Keratinocyte (primary cell): ENCODE data around the gene GPS1. TPM values are rescaled to one million over a fixed set of nuclear protein-coding genes. Genes with fewer than 3 reads are reported as not detected.

Experiments
- DNase-seq: peaks from one replicate; pipeline ENCODE4 v3.0.0-alpha.2; 2011; ENCODE audit warnings: low read depth, missing footprints, low spot score
- FAIRE-seq: peaks from 2 replicates; lab custom pipeline; 2011; peaks lifted over from hg19 to GRCh38; lab: Jason Lieb, UNC
- H2AFZ ChIP-seq: 2 replicates; pipeline ENCODE4 v1.6.0; 2012; ENCODE audit warnings: low read length, control low read depth, inconsistent platforms; ENCODE audit not compliant: control insufficient read depth
- H3K27ac ChIP-seq: 2 replicates; pipeline ENCODE4 v1.5.1; 2011; ENCODE audit warnings: low read length; ENCODE audit not compliant: control insufficient read depth, insufficient read depth
- H3K27me3 ChIP-seq: 3 replicates; pipeline ENCODE4 v1.6.0; 2011; ENCODE audit warnings: low read length; ENCODE audit not compliant: control insufficient read depth, insufficient read depth; ENCODE audit errors: extremely low read depth
- H3K36me3 ChIP-seq, 2 experiments: 2 replicates in 1 of 2; 3 replicates in 1 of 2; pipeline ENCODE4 v1.5.1; 2011; ENCODE audit warnings: low read length in 2 of 2, mild to moderate bottlenecking in 1 of 2; ENCODE audit not compliant: control insufficient read depth in 2 of 2, insufficient read depth in 2 of 2; ENCODE audit errors: extremely low read depth in 1 of 2
- H3K4me1 ChIP-seq: 3 replicates; pipeline ENCODE4 v1.5.1; 2011; ENCODE audit warnings: low read length; ENCODE audit not compliant: control insufficient read depth, insufficient read depth; ENCODE audit errors: extremely low read depth
- H3K4me2 ChIP-seq: 3 replicates; pipeline ENCODE4 v1.6.0; 2011; ENCODE audit warnings: low read depth, low read length; ENCODE audit not compliant: control insufficient read depth, insufficient read depth; ENCODE audit errors: extremely low read depth
- H3K4me3 ChIP-seq, 3 experiments: fragments of 200-600 bp in 1 of 3; sonication (generic) in 1 of 3; 2 replicates in 2 of 3; 3 replicates in 1 of 3; pipeline ENCODE4 v1.5.1; 2011 to 2016; ENCODE audit warnings: low read length in 3 of 3, mild to moderate bottlenecking in 3 of 3, control low read depth in 2 of 3, inconsistent platforms in 1 of 3, low read depth in 1 of 3, mixed read lengths in 1 of 3, mixed run types in 1 of 3, moderate library complexity in 1 of 3; ENCODE audit not compliant: control insufficient read depth in 2 of 3, insufficient read depth in 2 of 3; ENCODE audit errors: extremely low read depth in 1 of 3
- H3K79me2 ChIP-seq: 2 replicates; pipeline ENCODE4 v1.6.0; 2012; ENCODE audit warnings: low read length; ENCODE audit not compliant: control insufficient read depth, insufficient read depth
- H3K9ac ChIP-seq: 3 replicates; pipeline ENCODE4 v1.6.0; 2011; ENCODE audit warnings: low read length; ENCODE audit not compliant: control insufficient read depth, insufficient read depth; ENCODE audit errors: extremely low read depth
- H3K9me1 ChIP-seq: 3 replicates; pipeline ENCODE4 v1.6.0; 2011; ENCODE audit warnings: low read length; ENCODE audit not compliant: control insufficient read depth, insufficient read depth; ENCODE audit errors: extremely low read depth
- H3K9me3 ChIP-seq: 2 replicates; pipeline ENCODE4 v1.5.1; 2012; ENCODE audit warnings: low read depth, low read length; ENCODE audit not compliant: control insufficient read depth
- H4K20me1 ChIP-seq: 3 replicates; pipeline ENCODE4 v1.6.0; 2011; ENCODE audit warnings: low read length; ENCODE audit not compliant: control insufficient read depth, insufficient read depth; ENCODE audit errors: extremely low read depth
- EZH2 ChIP-seq: IDR thresholded peaks from one replicate; pipeline ENCODE4 v1.6.1; 2012; ENCODE audit warnings: inconsistent platforms, mild to moderate bottlenecking, low read length, moderate library complexity
- dilution Hi-C: fragments of 300-500 bp; cut with MboI; formaldehyde crosslinking; loops from one replicate; pipeline ENCODE4 v1.7.0; 2020; ENCODE audit warnings: low sequenced_read_pairs; ENCODE audit not compliant: extremely low pct_ligation_motif_present
- polyA plus RNA-seq, 5 experiments: library from polyadenylated mRNA; depleted of rRNA in 3 of 5; stranded (reverse) in 3 of 5; stranded (forward) in 1 of 5; unstranded in 1 of 5; fragments of >200 nt; gene quantifications; 1 replicate in 1 of 5; 2 replicates in 3 of 5; 3 replicates in 1 of 5; pipeline versions ENCODE4 v1.2.1 to v1.2.3, GENCODE V29; 2011 to 2012; ENCODE audit warnings: missing spikeins in 2 of 5, low read depth in 1 of 5, low replicate concordance in 1 of 5
- TF ChIP-seq, protein P1 (sequence below), 3 experiments: IDR thresholded peaks in 1 of 3; conservative IDR thresholded peaks in 1 of 3; optimal IDR thresholded peaks in 1 of 3; 2 replicates in 2 of 3; 3 replicates in 1 of 3; pipeline versions ENCODE3 to v1.5.1; 2011; ENCODE audit warnings: low read length in 3 of 3, mild to moderate bottlenecking in 3 of 3, moderate library complexity in 2 of 3, control low read depth in 1 of 3, inconsistent platforms in 1 of 3; ENCODE audit not compliant: insufficient read depth in 2 of 3; ENCODE audit errors: extremely low read depth in 1 of 3

The GPS1 gene
- polyA plus RNA-seq, 1 donor (not counting 4 experiments of a cell fraction or from before 2014, with no cell fraction given): 60.4 TPM

DNA sequence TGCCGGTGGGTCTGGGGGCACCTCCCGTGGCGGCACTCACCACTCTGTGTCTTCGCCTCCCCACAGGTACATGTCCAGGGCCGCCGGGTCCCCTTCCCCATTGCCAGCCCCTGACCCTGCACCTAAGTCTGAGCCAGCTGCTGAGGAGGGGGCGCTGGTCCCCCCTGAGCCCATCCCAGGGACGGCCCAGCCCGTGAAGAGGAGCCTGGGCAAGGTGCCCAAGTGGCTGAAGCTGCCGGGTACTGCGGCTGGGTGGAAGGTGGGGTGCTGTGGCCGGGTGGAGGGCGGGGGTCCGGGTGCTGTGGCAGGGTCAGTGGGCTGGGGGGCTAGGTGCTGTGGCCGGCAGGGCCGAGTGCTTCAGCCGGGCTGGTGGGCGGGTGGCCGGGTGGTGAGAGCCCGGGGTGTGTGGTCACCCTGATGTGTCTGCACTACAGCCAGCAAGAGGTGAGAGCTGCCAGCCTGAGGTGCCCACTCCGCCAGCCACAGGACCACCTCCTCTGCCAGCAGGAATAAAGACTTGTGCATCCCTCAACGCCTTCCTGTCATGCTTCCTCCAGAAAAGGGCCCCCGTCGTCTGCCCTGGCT, 34.7 kb upstream of the GPS1 start:
- H3K9me3 ChIP-seq: no peaks in the 10 kb centered on the region
- TF ChIP-seq, protein P1, sequence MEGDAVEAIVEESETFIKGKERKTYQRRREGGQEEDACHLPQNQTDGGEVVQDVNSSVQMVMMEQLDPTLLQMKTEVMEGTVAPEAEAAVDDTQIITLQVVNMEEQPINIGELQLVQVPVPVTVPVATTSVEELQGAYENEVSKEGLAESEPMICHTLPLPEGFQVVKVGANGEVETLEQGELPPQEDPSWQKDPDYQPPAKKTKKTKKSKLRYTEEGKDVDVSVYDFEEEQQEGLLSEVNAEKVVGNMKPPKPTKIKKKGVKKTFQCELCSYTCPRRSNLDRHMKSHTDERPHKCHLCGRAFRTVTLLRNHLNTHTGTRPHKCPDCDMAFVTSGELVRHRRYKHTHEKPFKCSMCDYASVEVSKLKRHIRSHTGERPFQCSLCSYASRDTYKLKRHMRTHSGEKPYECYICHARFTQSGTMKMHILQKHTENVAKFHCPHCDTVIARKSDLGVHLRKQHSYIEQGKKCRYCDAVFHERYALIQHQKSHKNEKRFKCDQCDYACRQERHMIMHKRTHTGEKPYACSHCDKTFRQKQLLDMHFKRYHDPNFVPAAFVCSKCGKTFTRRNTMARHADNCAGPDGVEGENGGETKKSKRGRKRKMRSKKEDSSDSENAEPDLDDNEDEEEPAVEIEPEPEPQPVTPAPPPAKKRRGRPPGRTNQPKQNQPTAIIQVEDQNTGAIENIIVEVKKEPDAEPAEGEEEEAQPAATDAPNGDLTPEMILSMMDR (optimal IDR thresholded peaks at IDR 0.05 in 1 of 3, IDR thresholded peaks at IDR 0.05 in 1 of 3, conservative IDR thresholded peaks at IDR 0.05 in 1 of 3; ENCODE audit: extremely low read depth in 1 of 3, insufficient read depth in 2 of 3, low read length in 3 of 3): no peak
- TF ChIP-seq EZH2: no peak
- peaks cover 6% of the 10 kb centered on the region for H4K20me1 ChIP-seq
- peaks cover 29% of the 10 kb centered on the region for H3K4me1 ChIP-seq
- H3K4me3 ChIP-seq: no peak overlapping the region
- no peak overlapping the region for H3K4me2 ChIP-seq
- no peak overlapping the region for H2AFZ ChIP-seq
- no peaks in the 10 kb centered on the region for H3K27me3 ChIP-seq
- peaks cover 0 to 4% of the 10 kb centered on the region in 2 experiments for H3K36me3 ChIP-seq
- peaks cover under 1% of the 10 kb centered on the region for H3K79me2 ChIP-seq
- DNase-seq (no peak), FAIRE-seq (no peak)
- dilution Hi-C loops: no loop called here
- no peaks in the 10 kb centered on the region for H3K9me1 ChIP-seq
- no peak overlapping the region for H3K9ac ChIP-seq
- H3K27ac ChIP-seq: no peak overlapping the region

DNA sequence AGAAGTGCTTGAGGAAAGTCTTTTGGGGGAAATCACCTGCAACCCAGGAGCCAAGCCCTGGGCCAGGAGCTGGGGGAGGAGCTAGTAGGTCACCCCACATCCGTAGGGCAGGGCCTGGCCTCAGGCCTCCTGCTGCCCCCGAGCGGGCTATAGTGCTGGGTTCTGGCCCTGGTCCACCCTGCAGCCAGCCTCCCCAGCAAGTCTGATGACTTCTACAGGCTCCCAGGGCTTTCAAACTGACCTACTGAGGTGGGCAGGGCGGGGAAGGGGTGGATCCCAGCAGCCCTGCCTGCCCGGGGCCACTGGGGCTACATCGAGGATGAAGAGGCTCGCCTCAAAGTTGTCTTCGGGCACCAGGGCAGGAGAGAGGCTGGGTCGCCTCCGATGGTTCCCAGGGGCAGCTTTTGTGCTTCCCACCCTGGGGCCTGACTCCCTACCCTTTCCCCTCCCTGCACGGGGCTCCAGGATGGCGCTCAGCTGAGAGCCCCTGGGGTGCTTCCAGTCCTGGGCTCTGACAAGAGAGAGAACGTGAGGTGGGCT, 34.0 kb upstream of the GPS1 start:
- no peak overlapping the region for H3K9ac ChIP-seq
- no peak overlapping the region for H3K4me3 ChIP-seq
- no peaks in the 10 kb centered on the region for H3K9me3 ChIP-seq
- H3K4me2 ChIP-seq: no peak overlapping the region
- H3K4me1 ChIP-seq: peaks cover 32% of the 10 kb centered on the region
- H4K20me1 ChIP-seq: peaks cover 6% of the 10 kb centered on the region
- no peaks in the 10 kb centered on the region for H3K9me1 ChIP-seq
- H3K27me3 ChIP-seq: no peaks in the 10 kb centered on the region
- peaks cover 0 to 4% of the 10 kb centered on the region in 2 experiments for H3K36me3 ChIP-seq
- H3K27ac ChIP-seq: no peak overlapping the region
- peaks cover 5% of the 10 kb centered on the region for H3K79me2 ChIP-seq
- no peak overlapping the region for H2AFZ ChIP-seq
- DNase-seq: no peak
- TF ChIP-seq, protein P1 (optimal IDR thresholded peaks at IDR 0.05 in 1 of 3, IDR thresholded peaks at IDR 0.05 in 1 of 3, conservative IDR thresholded peaks at IDR 0.05 in 1 of 3; ENCODE audit: extremely low read depth in 1 of 3, insufficient read depth in 2 of 3, low read length in 3 of 3): no peak
- TF ChIP-seq EZH2: no peak
- FAIRE-seq: no peak
- dilution Hi-C loops: no loop called here
